AG04450 (cell line): ENCODE data around the gene LSG1. TPM values are rescaled to one million over a fixed set of nuclear protein-coding genes. Genes with fewer than 3 reads are reported as not detected.
A peak's percentile ranks its signal among the peaks of the same experiment; 100 is the strongest.

Experiments used
- CTCF ChIA-PET: fragments of 300-600, 350-600 bp; formaldehyde crosslinking; extraction: SDS; loops from one replicate; lab custom pipeline; 2022; ENCODE audit warnings: antibody characterized with exemption, inconsistent platforms; lab: Charles Lee
- POLR2A ChIA-PET: fragments of 350-600 bp; formaldehyde crosslinking; extraction: SDS; loops from one replicate; lab custom pipeline; 2021; ENCODE audit warnings: antibody characterized with exemption, inconsistent platforms; lab: Yijun Ruan, JAX
- DNase-seq: peaks from one replicate; pipeline ENCODE4 v3.0.0-alpha.2; 2011; ENCODE audit warnings: low read depth, low spot score
- H3K27ac ChIP-seq: one replicate; pipeline ENCODE4 v1.5.1; 2012; ENCODE audit warnings: low read depth, low read length, control low read depth
- H3K27me3 ChIP-seq: one replicate; pipeline ENCODE4 v1.6.0; 2012; ENCODE audit warnings: low read length; ENCODE audit not compliant: control insufficient read depth, insufficient read depth
- H3K4me3 ChIP-seq: 2 replicates; pipeline ENCODE4 v1.5.1; 2011; ENCODE audit warnings: mild to moderate bottlenecking, low read depth, low read length, control low read depth
- H3K9me3 ChIP-seq: 2 replicates; pipeline ENCODE4 v1.5.1; 2012; ENCODE audit warnings: low read length; ENCODE audit not compliant: control insufficient read depth, insufficient read depth
- CTCF ChIP-seq: IDR thresholded peaks from 2 replicates; pipeline ENCODE4 v1.5.1; 2011; ENCODE audit warnings: low read depth, low read length, control low read depth, inconsistent platforms
- polyA plus RNA-seq: library from polyadenylated mRNA; depleted of rRNA; stranded (reverse); fragments of >200 nt; gene quantifications from 2 replicates; pipeline ENCODE4 v1.2.3, GENCODE V29; 2011

Gene LSG1
- polyA plus RNA-seq, 1 experiment = 34.0 TPM

- CTCF ChIA-PET = interaction anchor here (0.6 to 3.8 kb wide), 5 partner anchors 421 to 852 kb away, joined by 3 to 64 read pairs (median 9); partner anchors contain the start of gene XXYLT1
- POLR2A ChIA-PET = interaction anchor here (0.6 to 4.5 kb wide), 22 partner anchors 11 to 857 kb away, joined by 3 to 32 read pairs (median 4); partner anchors contain the start of genes LSG1, PPP1R2 and XXYLT1
- Histone ChIP-seq H3K27ac (no peak within 1 kb of the TSS), H3K27me3 (no peaks in the 10 kb centered on the region), H3K4me3 (peak within 1 kb of the TSS; percentile 74), H3K9me3 (no peaks in the 10 kb centered on the region; the same call in 1 of the 2 replicates)
- DNase-seq = peak; percentile 91
- peak; percentile 37 for TF ChIP-seq CTCF
Observed at GRCh38 chr3:194685718-194686413, 13.9 kb upstream of the LSG1 start, which contains the start of gene FAM43A. TSS of gene FAM43A (plus strand) at chr3:194685883. CDS start at chr3:194686827, 944 bp downstream.

DNA sequence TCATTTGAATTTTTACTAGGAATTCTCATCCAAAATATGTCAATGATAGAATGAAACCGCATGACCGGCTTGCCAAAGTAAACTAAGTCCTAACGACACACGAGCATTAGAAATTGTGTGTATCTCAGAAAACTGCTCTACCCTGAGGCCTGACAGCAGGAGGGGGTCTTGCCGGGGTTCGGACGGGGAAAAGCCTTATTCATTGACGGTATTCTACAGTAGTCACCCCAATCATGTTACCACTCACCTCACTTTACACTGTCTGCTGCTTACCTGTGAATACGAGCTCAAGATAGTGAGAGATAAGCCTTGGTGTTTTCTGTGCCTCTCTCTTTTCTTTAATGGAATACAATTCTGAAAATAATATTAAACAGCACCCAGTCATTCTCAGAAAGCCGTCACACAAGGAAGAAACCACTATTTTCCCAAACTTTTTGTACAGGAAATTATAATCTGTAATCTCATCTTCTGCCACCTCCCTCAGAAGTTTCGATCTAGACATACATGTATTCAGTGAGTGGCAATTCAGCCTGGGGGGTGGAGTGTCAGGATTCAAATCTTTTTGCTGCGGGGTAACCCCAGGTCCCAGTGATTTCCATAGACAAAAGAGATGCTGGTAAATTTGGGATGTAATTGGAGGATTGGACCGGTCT is 13.2 kb upstream of the LSG1 start:
- H3K27me3 ChIP-seq = no peaks in the 10 kb centered on the region
- CTCF ChIA-PET = interaction anchor here (3.8 kb wide), 1 partner anchor 422 kb away, joined by 64 read pairs; no protein-coding TSS in a partner anchor
- H3K9me3 ChIP-seq = no peaks in the 10 kb centered on the region; the same call in 1 of the 2 replicates
- no peak overlapping the region for H3K27ac ChIP-seq
- no peak for TF ChIP-seq CTCF
- POLR2A ChIA-PET = interaction anchor here (0.6 to 4.5 kb wide), 17 partner anchors 11 to 858 kb away, joined by 3 to 32 read pairs (median 5); partner anchors contain the start of genes LSG1 and PPP1R2
- DNase-seq = no peak
- H3K4me3 ChIP-seq = peak overlapping the region; percentile 74

- ChIA-PET POLR2A (interaction anchor here (0.8 to 1.6 kb wide), 4 partner anchors 9 to 587 kb away, joined by 3 to 7 read pairs (median 4); no protein-coding TSS in a partner anchor), CTCF (interaction anchor here (0.6 to 3.8 kb wide), 37 partner anchors 11 to 840 kb away, joined by 3 to 73 read pairs (median 6); partner anchors contain the start of genes LSG1 and XXYLT1)
- TF ChIP-seq CTCF = no peak
- Histone ChIP-seq H3K27ac (no peak overlapping the region), H3K9me3 (no peaks in the 10 kb centered on the region; the same call in 1 of the 2 replicates), H3K27me3 (no peaks in the 10 kb centered on the region), H3K4me3 (no peak overlapping the region)
- DNase-seq = no peak
Observed at GRCh38 chr3:194683380-194683779, 11.4 kb upstream of the LSG1 start.

- no peak overlapping the region for H3K4me3 ChIP-seq
- POLR2A ChIA-PET = interaction anchor here (0.8 to 1.6 kb wide), 6 partner anchors 9 to 588 kb away, joined by 3 to 7 read pairs (median 4); partner anchors contain the start of genes LSG1 and XXYLT1
- CTCF ChIA-PET = interaction anchor here (0.6 to 3.8 kb wide), 61 partner anchors 11 to 859 kb away, joined by 3 to 73 read pairs (median 5); partner anchors contain the start of genes LSG1 and XXYLT1
- peak; percentile 79 for DNase-seq
- H3K9me3 ChIP-seq = no peaks in the 10 kb centered on the region; the same call in 1 of the 2 replicates
- H3K27me3 ChIP-seq = no peaks in the 10 kb centered on the region
- TF ChIP-seq CTCF = peak; percentile 88
- H3K27ac ChIP-seq = peak overlapping the region; percentile 31
Observed at GRCh38 chr3:194682694-194683310, 10.8 kb upstream of the LSG1 start.
